GM21390 (cell line): ENCODE results near the gene SIRT6.
"Not testable (repeated sequence)": the region's sequence is repeated elsewhere in the genome, so short reads cannot be mapped to it uniquely, and the experiment has no call there.

Experiments used
- ATAC-seq: cut with Tn5 transposase; IDR thresholded peaks from one replicate; pipeline ENCODE4 v1.9.1; 2021; ENCODE audit not compliant: unreplicated experiment

Gene SIRT6

DNA sequence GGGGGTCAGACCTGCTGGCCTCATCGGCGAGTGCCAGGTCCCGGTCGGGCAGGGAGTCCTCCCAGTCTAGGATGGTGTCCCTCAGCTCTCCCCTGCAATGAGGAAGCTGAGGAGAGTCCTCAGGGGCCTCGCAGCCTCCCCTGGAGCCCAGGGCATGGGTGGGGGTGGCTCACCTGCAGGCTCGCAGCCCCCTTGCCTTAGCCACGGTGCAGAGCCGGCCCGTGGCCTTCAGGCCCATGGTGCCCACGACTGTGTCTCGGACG lies 6.8 kb downstream of the SIRT6 start:
- no peak for ATAC-seq

DNA sequence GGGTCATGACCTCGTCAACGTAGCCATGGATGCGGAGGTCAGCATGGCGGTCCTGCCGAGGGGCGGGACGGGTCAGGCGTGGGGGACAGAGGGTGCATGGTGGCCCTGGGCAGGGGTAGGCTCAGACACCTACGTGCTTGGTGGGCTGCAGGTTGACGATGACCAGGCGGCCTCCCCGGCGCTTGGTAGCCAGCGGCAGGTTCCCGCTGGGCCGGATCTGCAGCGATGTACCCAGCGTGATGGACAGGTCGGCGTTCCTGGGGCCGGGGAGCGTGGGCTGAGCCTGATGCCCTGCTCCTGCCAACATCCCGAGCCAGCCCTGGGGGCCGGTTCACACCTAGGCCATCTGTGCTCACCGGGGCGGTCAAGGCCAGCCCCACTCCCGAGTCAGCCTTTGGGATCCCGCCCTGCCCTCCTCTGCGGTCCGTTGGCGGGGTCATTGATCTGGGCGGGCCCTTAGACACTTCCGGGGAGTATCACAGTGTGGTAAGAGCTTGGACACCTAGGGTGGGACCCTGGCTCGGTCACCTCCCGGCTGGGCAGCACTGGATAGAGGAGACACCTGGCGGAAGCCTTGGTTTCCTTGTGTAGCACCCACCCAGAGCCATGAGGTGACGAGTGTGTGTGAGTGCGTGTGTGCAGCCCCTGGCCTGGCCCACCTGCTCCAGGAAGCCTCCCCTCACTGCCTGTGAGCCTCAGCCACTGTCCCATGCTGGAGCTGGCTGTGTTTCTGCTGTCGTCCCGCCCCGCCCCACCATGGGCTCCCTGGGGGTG lies 7.3 kb downstream of the SIRT6 start:
- no peak for ATAC-seq

DNA sequence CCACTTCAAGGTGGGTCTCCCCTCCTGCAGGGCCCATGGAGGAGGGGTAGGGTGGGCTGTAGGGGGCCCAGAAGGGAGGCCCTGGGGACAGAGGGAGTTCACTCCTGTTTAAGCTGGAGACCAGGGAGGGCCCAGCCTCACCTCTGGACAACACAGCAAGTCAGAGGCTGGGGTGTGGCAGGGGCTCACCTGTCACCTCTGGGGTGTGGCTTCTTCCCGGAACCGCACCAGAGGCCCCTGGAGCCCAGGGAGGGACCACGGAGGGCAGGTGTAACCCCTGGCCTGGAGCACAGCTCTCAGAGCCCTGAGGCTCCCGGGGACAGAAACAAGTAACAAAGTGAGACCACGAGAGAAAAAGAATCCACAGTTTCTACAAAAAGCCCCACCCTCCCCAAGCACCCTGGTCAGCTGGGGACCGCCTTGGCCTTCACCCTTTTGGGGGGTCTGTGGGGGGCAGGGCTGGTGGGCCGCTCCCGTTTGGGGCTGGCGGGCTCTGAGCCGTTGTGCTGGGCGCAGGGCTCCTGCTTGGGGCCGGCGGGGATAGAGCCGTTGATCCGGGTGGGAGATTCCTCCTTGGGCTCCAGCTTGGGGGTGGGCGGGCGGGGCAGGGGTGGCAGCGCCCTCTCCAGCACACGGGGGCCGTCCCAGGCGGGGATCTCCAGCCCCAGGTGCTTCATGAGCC lies 8.0 kb downstream of the SIRT6 start:
- no peak for ATAC-seq

DNA sequence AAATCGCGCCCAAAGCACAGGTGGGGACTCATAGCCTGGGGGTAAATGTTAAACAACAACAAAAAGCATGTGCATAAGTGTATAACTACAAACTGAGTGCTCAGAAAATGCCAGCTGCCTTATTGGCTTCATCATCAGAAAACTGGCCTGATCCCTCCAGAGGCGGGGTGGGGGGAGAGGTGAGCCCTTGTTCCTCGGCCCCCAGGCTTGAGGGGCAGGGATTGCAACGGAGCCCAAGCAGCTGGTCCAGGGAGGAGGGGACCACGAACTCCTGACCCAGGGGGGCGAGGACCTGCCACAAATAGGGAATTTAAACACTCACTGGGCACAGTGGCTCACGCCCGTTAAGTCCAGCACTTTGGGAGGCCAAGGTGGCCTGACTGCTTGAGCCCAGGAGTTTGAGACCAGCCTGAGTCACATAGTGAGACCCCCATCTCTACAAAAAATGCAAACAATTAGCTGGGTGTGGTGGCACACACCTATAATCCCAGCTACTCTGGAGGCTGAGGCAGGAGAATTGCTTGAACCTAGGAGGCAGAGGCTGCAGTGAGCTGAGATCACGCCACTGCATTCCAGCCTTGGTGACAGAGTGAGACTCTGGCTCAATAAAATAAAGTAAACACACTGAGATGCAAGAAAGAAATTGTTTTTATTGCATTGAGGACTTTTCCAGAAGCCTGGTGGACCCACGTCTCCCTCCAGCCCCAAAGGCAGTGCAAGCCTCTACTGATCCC lies 8.7 kb downstream of the SIRT6 start:
- ATAC-seq: no peak

DNA sequence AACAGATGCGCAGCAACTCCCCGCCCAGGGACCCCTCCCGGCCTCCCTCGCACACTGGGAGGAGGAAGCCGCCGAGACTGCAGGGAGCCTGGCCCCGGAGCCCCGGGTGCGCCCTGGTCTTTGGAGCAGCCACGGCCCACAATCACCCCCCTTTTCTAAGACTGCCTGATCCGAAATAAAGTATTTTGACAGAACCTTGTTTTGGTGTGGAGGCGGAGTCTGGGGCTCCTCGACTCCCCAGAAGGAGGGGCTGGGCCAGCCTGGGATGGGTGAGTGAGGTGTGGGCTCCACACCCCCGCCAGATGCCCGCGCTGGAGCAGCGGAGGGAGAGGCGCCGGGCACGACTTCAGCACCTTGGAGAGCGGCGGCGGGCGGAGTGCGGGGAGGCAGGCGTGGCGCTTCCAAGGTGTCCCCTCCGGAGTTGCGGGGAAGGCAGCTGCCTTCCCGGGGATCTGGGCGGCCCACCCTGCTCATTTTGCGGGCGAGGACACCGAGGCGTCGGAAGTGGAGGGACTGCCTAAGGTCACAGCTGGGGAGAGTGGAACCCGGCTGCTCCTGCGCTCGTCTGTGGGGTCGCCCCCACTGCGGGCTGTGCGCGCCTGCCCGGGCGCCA lies 9.4 kb downstream of the SIRT6 start:
- no peak for ATAC-seq

DNA sequence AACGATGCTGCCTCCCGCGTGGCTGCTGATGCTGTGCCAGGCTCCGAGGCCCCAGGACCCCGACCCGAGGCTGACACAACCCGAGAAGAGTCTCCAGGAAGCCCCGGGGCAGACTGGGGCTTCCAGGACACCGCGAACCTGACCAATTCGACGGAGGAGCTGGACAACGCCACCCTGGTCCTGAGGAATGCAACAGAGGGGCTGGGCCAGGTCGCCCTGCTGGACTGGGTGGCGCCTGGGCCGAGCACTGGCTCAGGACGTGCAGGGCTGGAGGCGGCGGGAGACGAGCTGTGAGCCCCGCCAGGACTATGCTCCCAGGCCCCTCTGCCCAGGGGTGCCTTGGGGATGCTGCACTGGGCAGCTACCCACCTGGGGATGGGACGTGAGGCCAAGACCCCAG lies 10.7 kb downstream of the SIRT6 start:
- ATAC-seq: no peak

DNA sequence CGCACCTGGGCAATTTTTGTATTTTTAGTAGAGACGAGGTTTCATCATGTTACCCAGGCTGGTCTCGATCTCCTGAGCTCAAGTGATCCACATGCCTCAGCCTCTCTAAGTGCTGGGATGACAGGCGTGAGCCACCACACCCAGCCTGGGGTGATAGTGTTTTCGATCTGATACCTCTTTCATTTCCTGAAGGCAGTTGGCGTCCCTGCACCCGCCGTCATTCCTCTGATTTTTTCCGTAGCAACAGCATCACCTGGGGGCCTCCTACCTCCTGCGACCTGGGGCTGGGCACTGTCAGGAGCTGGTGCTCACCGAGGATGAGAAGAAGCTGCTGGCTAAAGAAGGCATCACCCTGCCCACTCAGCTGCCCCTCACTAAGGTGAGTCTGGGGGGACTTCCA lies 18.1 kb downstream of the SIRT6 start:
- ATAC-seq: no peak

DNA sequence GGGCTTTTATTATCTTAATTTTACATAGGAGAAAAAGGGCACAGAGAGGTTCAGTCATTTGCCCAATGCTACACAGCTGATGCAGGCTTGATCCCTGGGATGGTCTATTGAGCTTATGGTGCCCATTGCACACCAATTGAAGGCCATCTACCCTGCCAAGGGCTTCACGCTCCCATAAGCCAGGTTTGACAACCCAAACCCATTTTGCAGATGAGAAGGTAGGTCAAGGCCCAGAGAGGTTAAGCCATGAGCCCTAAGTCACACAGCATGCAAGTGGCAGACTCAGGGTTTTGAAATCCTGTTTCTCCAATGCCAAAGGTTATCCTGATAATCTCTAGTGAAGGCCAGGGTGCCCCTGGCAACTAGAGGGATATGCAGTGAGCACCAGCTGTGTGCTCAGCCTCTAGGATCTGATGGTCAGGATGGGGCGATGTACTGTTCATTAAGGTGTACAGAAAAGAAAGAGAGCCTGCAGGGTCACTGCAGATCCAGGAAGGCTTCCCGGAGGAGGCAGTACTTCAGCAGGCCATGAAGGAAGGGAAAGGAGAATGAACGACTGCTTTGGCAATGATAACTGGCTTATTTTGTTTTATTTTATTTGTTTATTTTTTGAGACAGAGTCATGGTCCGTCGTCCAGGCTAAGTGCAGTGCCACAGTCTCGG lies 20.8 kb downstream of the SIRT6 start:
- ATAC-seq: no peak

DNA sequence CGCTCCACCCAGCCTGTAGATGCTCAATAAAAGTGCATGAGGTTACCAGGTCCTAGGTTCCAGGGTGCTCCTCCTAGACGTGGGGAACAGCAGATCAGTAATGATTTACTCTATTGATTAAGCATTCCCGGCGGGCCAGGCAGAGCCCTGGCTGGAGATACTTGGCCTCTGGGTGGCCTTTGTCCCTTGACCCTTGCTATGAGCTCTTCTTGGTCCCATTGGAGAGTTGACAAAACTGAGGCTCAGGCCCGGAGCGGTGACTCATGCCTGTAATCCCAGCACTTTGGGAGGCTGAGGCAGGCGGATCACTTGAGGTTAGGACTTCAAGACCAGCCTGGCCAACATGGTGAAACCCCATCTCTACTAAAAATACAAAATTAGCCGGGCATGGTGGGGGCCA lies 24.4 kb downstream of the SIRT6 start:
- not testable (repeated sequence) for ATAC-seq

DNA sequence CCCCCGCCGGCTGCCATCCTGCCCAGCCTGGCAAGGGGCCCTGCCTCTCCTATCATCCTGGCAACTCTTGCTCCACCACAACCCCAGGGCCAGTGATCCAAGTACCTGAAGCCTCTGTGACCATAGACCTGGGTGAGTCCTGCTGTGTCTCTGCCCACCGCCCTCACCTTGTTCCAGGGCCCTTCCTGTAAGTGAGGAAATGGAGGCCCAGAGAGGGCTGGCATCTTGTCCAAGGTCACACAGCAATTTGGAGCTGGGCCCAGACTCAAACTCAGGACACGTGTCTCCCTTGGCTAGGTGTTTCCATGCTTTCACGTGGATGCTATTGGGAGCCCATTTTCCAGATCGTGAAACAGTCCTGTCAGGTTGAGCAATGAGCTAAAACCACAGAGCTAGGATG lies 25.2 kb downstream of the SIRT6 start:
- no peak for ATAC-seq

DNA sequence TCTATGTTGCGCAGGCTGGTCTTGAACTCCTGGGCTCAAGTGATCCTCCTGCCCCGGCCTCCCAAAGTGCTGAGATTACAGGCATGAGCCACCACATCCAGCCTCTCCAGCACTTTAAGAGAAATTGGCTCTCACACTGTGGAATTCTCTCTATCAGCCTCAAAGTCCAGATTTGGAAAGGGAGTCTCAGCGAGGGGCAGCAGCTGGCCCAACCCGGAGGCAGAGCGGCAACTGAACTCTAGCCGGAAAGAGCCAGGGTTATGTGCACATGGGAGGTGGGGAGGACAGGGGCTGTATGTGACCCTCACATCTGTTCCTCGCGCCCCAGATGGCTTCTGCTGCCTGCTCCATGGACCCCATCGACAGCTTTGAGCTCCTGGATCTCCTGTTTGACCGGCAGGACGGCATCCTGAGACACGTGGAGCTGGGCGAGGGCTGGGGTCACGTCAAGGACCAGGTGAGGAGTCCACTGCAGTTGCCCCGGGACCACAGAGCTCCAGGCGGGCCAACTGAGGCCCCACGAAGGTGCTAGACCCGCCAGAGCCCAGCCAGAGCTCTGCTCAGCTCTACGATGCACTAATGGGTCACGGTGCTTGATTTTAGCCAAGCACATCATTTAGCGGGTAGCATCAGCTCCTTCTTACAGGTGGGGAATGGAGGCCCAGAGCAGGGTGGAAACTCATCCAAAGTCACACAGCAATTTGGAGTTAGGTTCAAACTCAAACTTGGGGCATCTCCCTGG lies 27.6 kb downstream of the SIRT6 start:
- no peak for ATAC-seq

DNA sequence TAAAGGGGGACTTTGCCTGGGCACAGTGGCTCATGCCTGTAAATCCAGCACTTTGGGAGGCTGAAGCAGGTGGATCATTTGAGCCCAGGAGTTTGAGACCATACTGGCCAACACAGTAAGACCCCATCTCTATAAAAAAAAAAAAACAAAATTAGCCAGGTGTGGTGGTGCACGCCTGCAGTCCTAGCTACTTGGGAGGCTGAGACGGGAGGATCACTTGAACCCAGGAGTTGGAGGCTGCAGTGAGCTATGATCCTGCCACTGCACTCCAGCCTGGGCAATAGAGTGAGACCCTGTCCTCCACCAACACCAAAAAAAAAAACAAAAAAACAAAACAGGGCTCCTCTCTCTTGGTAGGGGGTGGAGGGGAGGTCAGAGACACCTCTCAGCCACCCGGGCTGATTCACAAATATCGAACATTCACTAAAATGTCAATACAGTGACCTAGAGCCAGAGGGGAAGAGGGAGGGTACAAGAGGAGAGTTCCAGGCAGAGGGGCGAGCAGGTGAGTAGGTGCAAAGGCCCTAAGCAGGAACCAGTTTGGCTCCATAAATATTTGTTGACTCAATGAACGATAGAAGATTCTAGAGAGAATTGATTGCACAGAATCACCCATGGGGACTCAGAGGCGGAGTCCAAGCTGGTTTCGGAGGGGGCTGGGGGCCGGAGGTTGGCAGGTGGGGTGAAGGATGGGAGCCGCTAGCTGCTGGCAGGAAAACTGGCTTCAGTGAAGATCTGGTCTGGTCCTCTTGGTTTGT lies 29.9 kb downstream of the SIRT6 start:
- no peak for ATAC-seq

DNA sequence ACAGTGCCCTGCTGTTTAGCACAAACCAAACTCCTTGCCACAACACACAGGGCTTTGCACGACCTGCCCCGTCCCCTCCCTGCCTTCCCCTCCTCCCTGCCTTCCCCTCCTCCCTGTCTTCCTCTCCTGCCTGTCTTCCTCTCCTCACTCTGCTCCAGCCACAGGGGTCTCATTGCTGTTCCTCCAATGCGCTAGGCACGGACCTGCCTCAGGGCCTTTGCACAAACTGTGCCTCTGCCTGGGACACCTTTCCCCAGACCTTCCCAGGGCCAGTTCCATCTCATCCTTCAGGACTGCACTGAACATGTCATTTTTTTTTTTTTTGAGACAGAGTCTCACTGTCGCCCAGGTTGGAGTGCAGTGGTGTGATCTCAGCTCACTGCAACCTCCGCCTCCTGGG lies 30.7 kb downstream of the SIRT6 start:
- ATAC-seq: no peak

DNA sequence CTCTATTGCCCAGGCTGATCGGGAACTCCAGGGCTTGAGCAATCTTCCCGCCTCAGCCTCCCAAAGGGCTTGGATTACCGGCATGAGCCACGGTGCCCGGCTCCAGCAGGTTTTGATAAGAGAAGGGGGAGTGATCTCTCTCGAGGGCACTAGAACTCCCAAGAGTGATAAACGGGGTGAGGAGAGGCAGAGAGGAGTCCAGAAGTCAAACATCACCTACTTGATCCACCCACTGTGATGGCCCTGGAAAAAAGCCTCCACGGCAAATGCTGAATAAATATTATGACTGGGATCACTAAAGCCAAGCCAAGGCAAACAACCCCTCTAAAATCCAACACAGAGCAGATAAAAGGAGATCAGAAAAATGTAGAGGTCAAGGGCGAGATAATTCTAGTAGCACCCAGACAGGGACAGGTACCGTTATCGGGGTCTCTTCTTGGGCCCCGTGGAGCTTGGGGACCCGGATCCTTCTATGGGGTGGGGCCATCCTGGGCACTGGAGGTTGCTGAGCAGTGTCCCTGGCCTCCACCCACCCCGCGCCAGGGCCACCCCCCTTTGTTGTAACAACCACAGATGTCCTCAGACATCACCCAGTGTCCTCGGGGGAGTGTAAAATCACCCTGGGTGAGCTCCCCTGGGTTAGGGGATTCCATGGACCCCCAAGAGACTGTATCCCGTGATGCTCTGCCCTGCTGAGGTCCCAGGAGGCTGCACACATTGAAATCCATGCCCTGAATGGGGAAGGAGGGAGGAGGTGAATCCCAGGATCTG lies 32.7 kb downstream of the SIRT6 start:
- ATAC-seq: no peak

DNA sequence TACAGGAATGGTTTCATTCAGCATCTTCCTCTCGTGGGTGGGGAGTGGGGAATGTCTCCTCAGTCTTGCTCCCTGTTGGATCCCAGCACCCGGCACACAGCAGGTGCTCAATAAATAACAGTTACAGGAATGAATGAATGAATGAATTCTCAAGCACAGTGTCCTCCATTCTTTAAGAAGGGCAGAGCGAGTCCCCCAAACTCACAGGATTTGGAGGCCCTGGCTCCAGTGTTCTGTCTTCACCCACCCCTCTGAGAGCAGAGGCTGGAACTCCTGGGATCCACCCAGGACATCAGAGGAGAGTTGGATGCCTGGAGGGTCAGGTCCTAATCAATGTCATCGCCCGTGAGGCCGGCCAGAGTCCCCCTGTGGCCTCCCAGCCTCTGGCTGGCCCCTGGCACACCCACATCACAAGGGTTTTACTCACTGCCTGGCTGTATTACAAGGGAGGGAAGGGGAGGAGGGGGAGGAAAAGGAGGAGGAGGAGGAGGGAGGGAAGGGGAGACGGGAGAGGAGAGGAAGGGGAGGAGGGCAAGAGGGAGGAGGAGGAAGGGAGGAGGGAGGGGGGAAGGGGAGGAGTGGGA lies 37.6 kb downstream of the SIRT6 start:
- no peak for ATAC-seq

DNA sequence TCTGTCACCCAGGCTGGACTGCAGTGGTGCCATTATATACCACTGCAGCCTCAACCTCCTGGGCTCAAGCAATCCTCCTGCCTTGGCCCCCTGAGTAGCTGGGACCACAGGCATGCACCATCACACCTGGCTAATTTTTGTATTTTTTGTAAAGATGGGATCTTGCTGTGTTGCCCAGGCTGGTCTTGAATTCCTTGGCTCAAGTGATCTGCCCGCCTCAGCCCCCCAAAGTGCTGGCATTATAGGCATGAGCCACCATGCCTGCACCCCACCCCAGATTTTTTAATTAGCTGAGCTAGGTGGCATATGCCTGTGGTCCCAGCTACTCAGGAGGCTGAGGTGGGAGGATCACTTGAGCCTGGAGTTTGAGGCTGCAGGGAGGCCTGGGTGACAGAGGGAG lies 39.4 kb downstream of the SIRT6 start:
- ATAC-seq: not testable (repeated sequence)

DNA sequence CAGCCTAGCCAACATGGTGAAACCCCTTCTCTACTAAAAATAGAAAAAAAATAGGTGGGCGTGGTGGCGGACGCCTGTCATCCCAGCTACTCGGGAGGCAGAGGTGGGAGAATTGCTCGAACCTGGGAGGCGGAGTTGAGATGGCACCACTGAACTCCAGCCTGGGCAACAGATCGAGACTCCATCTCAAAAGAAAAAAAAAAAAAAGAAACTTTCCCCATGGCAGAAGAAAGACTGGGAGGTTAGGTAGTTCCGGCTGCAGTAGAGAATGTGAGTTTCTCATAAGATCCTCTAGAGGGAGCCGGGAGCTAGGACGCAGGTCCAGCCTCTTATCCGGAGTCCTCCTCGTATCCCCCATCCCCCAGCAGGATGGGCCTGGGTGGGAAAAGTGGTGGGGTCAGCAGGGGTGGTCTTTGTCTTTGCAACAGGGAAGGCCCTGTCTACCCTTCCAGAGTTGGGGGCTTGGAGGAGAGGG lies 42.1 kb downstream of the SIRT6 start:
- ATAC-seq: no peak

DNA sequence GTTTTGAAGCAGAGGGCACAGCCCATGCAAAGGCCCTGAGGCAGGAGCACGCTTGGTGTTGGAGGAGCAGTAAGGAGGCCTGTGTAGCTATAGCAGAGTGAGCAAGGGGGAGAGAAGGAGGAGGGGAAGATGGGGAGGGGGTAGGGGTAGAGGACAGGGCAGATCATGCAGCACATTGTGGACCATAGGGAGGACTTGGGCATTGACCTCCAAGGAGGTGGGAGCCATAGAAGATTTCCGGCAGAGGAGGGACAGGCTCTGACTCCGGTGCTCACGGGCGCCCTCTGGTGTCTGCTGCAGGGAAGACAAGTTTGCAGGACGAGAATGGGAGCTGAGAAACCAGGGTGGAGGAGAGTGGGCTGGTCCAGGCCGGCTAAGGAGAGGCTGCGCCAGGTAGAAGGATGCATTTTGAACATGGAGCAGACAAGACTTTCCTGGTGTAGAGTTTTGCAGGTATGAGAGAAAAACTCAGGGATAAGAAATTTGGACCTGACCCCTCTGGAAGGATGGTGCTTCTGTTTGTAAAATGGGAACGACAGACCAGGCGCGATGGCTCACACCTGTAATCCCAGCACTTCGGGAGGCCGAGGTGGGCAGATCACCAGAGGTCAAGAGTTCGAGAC lies 42.6 kb downstream of the SIRT6 start:
- no peak for ATAC-seq
